ENCODE data around the gene RFNG. TPM values are rescaled to one million over a fixed set of nuclear protein-coding genes. Genes with fewer than 3 reads are reported as not detected.

Gene RFNG
- total and polyA plus RNA-seq, 10 of the 15 experiments (the other 5 are each of a cell fraction or from before 2014, with no cell fraction given): 0.10 to 19.6 (median 6.2) TPM

DNA sequence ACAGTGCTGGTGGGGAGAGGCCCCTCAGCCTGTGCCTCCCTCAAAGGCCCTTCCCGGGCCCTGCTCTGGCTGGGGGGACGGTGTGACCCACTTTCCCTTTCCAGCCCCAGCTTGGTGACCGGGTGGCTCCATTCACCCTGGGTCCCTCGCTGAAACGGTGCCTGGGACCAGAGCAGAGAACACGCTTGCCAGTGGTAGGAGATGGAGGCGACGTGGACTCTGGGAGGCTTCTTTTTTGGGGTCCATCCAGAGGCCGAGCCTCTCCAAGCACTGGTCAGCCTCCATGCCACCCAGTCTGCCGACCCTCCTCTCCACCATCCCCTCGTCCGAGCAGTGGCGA is 36.7 kb downstream of the RFNG start:
- ChIA-PET RAD21 (ENCODE audit: unreplicated experiment) (no interaction called here), POLR2A (no interaction called here), CTCF (no interaction called here), SMC1A (ENCODE audit: uncharacterized antibody, unreplicated experiment) (no interaction called here)
- no peak overlapping the region for H2AFZ ChIP-seq (ENCODE audit: control insufficient read depth, low read depth, low read length)
- H3K27me3 ChIP-seq (replicated peaks in 1 of 2; ENCODE audit: control insufficient read depth in 2 of 2, insufficient read depth in 2 of 2, low read length in 1 of 2): no peaks in the 10 kb centered on the region
- H3K9ac ChIP-seq (ENCODE audit: control insufficient read depth, insufficient read depth, low read length): no peak overlapping the region
- DNase-seq (ENCODE audit: low read depth, low spot score): no peak
- no peak overlapping the region for H3K27ac ChIP-seq (ENCODE audit: control insufficient read depth, insufficient read depth)
- H3K4me3 ChIP-seq: no peak overlapping the region
- TF ChIP-seq POLR2A (IDR thresholded peaks at IDR 0.05; ENCODE audit: low read depth, low read length): peak; percentile 31; the same call in 1 of the 2 replicates
- no peak for TF ChIP-seq ZNF384 (IDR thresholded peaks at IDR 0.05; ENCODE audit: borderline replicate concordance, low read depth, low read length)
- H3K9me3 ChIP-seq (replicated peaks; ENCODE audit: control insufficient read depth, insufficient read depth, low read length): no peaks in the 10 kb centered on the region
- H3K36me3 ChIP-seq (ENCODE audit: control insufficient read depth in 2 of 2, insufficient read depth in 2 of 2, low read length in 1 of 2): no peaks in the 10 kb centered on the region; a peak in 2 of 4 replicates
- no peaks in the 10 kb centered on the region for H4K20me1 ChIP-seq (ENCODE audit: control insufficient read depth, insufficient read depth)
- peaks cover under 1% of the 10 kb centered on the region; the same call in 1 of the 2 replicates for H3K79me2 ChIP-seq (ENCODE audit: control insufficient read depth, insufficient read depth, low read length)
- FAIRE-seq: no peak
- no peak for ATAC-seq
- BruUV-seq (replicated peaks): no TSS peak
- in situ Hi-C loops (cut with MboI): no loop called here
- intact Hi-C loops (cut with micrococcal nuclease; ENCODE audit: unreplicated experiment): no loop called here
- 63% methylated on average over 13 of the region's 13 CpGs for WGBS (ENCODE audit: insufficient coverage, insufficient replicate concordance, low lambda C conversion rate, missing lambda C conversion rate)
- no peak overlapping the region for H3K4me2 ChIP-seq (ENCODE audit: control insufficient read depth, insufficient read depth)
- H3K4me1 ChIP-seq (ENCODE audit: control insufficient read depth, insufficient read depth, low read length): no peaks in the 10 kb centered on the region

- Histone ChIP-seq H3K4me1 (ENCODE audit: control insufficient read depth, insufficient read depth, low read length) (no peaks in the 10 kb centered on the region), H3K27ac (ENCODE audit: control insufficient read depth, insufficient read depth) (no peak overlapping the region), H3K9me3 (replicated peaks; ENCODE audit: control insufficient read depth, insufficient read depth, low read length) (no peaks in the 10 kb centered on the region), H3K79me2 (ENCODE audit: control insufficient read depth, insufficient read depth, low read length) (no peaks in the 10 kb centered on the region), H3K27me3 (replicated peaks in 1 of 2; ENCODE audit: control insufficient read depth in 2 of 2, insufficient read depth in 2 of 2, low read length in 1 of 2) (no peaks in the 10 kb centered on the region), H2AFZ (ENCODE audit: control insufficient read depth, low read depth, low read length) (no peak overlapping the region), H3K36me3 (ENCODE audit: control insufficient read depth in 2 of 2, insufficient read depth in 2 of 2, low read length in 1 of 2) (no peaks in the 10 kb centered on the region; a peak in 2 of 4 replicates), H3K4me3 (no peak overlapping the region), H3K4me2 (ENCODE audit: control insufficient read depth, insufficient read depth) (no peak overlapping the region), H3K9ac (ENCODE audit: control insufficient read depth, insufficient read depth, low read length) (no peak overlapping the region), H4K20me1 (ENCODE audit: control insufficient read depth, insufficient read depth) (no peaks in the 10 kb centered on the region)
- no peak for TF ChIP-seq NFYB (IDR thresholded peaks at IDR 0.05; ENCODE audit: insufficient read depth, low read depth, low read length)
- TF ChIP-seq GATAD2B (conservative IDR thresholded peaks at IDR 0.05; ENCODE audit: low read depth): no peak
- no peak for TF ChIP-seq TCF12 (IDR thresholded peaks at IDR 0.05; ENCODE audit: low read depth, low read length)
- 61% methylated on average over 21 of the region's 23 CpGs for WGBS (ENCODE audit: insufficient coverage, insufficient replicate concordance, low lambda C conversion rate, missing lambda C conversion rate)
- RAD21 ChIA-PET (ENCODE audit: unreplicated experiment): no interaction called here
- in situ Hi-C loops (cut with MboI): no loop called here
- ATAC-seq (no peak), DNase-seq (ENCODE audit: low read depth, low spot score) (no peak), FAIRE-seq (no peak)
- POLR2A ChIA-PET: no interaction called here
- SMC1A ChIA-PET (ENCODE audit: uncharacterized antibody, unreplicated experiment): no interaction called here
- intact Hi-C loops (cut with micrococcal nuclease; ENCODE audit: unreplicated experiment): no loop called here
- CTCF ChIA-PET: no interaction called here
- BruUV-seq (replicated peaks): no TSS peak
Measured at GRCh38 chr17:82014432-82014831, 37.2 kb downstream of the RFNG start.
